KOPT-K1 (cell line): ENCODE results near the gene SMARCE1.
"Not testable (repeated sequence)": the region's sequence is repeated elsewhere in the genome, so short reads cannot be mapped to it uniquely, and the experiment has no call there.

Experiments used
- H3K27ac ChIP-seq: fragments of 200-600 bp; sonication (generic); 2 replicates; pipeline ENCODE4 v1.5.1; 2016; ENCODE audit warnings: antibody characterized with exemption, mild to moderate bottlenecking, low read depth, low read length; ENCODE audit not compliant: poor library complexity, severe bottlenecking
- H3K36me3 ChIP-seq: fragments of 200-600 bp; sonication (generic); 2 replicates; pipeline ENCODE4 v1.5.1; 2017; ENCODE audit warnings: antibody characterized with exemption, mild to moderate bottlenecking, low read length, moderate library complexity; ENCODE audit not compliant: insufficient read depth
- H3K9me3 ChIP-seq: fragments of 200-600 bp; sonication (generic); 2 replicates; pipeline ENCODE4 v1.5.1; 2017; ENCODE audit warnings: antibody characterized with exemption, low read length, mild to moderate bottlenecking; ENCODE audit not compliant: insufficient read depth, poor library complexity, severe bottlenecking

Gene SMARCE1

DNA sequence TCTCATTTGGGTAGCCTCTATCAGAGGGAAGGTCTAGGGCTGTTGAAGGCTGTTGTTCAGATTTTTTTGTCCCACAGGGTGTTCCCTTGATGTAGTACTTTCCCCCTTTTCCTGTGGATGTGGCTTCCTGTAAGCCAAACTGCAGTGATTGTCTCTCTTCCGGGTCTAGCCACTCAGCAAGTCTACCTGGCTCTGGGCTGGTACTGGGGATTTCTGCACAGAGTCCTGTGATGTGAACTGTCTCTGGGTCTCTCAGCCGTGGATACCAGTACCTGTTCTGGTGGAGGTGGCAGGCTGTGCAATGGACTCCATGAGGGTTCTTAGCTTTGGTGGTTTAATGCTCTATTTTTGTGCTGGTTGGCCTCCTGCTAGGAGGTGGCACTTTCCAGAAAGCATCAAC lies 59.1 kb downstream of the SMARCE1 start:
- Histone ChIP-seq H3K36me3 (no peaks in the 10 kb centered on the region), H3K9me3 (peaks cover 7% of the 10 kb centered on the region)

DNA sequence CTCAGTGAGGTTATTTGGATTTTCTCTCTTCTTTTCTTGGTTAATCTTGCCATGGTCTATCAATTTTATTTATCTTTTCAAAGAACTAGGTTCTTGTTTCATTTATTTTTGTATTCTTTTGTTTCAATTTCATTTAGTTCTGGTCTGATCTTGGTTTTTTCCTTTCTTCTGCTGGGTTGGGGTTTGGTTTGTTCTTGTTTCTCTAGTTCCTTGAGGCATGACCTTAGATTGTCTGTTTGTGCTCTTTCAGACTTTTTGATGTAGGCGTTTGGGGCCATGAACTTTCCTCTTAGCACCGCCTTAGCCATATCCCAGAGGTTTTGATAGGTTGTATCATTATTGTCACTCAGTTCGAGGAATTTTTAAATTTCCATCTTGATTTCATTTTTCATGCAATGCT lies 61.4 kb downstream of the SMARCE1 start:
- H3K27ac ChIP-seq, H3K36me3 ChIP-seq: not testable (repeated sequence)

More for the DNA sequence above, 59.1 kb downstream of the SMARCE1 start:
- no peak overlapping the region for H3K27ac ChIP-seq

DNA sequence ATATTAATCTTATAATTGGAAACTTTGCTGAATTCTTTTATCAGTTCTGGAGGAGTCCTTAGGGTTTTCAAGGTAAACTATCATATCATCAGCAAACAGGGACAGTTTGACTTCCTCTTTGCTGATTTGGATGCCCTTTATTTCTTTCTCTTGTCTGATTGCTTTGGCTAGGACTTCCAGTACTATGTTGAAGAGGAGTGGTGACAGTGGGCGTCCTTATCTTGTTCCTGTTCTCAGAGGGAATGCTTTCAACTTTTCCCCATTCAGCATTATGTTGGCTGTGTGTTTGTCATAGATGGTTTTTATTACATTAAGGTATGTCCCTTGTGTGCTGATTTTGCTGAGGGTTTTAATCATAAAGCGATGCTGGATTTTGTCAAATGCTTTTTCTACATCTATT lies 62.7 kb downstream of the SMARCE1 start:
- not testable (repeated sequence) for H3K36me3 ChIP-seq, H3K9me3 ChIP-seq, H3K27ac ChIP-seq

More for the DNA sequence above, 61.4 kb downstream of the SMARCE1 start:
- H3K9me3 ChIP-seq: not testable (repeated sequence)

DNA sequence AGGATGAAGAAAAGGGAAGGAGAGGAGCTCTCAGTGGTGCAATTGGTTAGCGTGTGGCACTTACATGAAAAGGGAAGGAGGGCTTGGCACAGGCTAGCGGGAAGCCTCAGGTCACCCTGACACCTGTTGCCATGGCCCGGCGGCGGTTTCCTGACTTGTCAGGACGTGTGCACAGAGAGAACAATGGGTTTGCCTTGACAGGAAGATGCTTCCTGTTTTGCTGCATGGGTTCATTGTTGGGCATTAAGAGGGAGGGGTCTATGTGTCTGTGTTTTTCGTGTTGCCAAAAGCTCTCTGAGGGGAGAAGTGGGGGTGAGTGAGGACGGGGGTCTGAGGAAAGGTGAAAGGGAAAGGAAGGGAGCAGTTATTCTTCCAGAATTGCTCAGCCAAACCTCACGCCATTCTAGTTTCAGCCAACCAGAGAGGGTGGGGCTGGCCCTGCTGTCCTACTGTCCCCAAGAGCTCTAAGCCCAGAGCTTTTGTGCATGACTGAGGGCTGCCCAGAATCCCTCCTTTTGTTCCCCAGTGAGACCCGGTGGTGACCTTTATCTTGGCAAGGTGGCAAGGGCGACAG lies 65.2 kb downstream of the SMARCE1 start:
- Histone ChIP-seq H3K36me3 (no peaks in the 10 kb centered on the region), H3K9me3 (peaks cover 7% of the 10 kb centered on the region), H3K27ac (peak overlapping the region; percentile 82)

DNA sequence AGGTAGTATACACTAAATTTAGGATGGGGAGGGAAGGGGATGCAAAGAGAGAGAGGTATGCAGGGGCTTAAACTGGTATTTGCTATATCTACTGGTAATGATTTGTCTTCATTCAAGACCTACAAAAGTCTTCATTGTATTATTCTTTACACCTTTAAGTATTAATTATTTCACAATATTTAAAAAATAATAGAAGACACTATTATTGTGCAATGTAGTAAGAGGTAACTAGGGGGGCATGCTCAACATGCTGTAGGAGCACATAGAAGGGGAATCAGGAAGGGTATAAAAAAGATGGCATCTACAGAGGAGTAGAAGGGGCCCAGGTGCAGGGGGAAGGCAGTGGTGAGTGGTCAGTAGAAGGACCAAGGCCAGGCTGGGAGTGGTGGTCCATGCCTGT lies 67.5 kb downstream of the SMARCE1 start:
- Histone ChIP-seq H3K27ac (no peak overlapping the region), H3K9me3 (peaks cover 10% of the 10 kb centered on the region), H3K36me3 (no peaks in the 10 kb centered on the region)

DNA sequence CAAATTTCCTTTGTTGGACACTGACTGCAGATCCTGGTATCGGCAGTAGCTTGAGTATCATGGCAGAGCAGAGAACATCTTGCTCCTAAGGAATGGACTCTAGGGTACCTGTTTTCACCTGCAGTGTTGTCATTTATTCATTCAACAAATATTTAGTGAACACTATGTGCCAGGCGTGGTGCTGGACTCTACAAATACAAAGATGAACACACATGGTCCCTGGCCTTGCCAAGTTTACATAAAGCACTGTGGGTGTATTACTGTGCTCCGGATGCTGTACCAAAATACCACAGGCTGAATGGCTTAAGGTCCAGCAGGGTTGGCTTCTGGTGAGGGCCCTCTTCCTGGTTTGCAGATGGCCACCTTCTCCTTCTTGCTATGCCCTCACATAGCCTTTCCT lies 68.1 kb downstream of the SMARCE1 start:
- no peak overlapping the region for H3K27ac ChIP-seq
- peaks cover 10% of the 10 kb centered on the region for H3K9me3 ChIP-seq
- no peaks in the 10 kb centered on the region for H3K36me3 ChIP-seq

DNA sequence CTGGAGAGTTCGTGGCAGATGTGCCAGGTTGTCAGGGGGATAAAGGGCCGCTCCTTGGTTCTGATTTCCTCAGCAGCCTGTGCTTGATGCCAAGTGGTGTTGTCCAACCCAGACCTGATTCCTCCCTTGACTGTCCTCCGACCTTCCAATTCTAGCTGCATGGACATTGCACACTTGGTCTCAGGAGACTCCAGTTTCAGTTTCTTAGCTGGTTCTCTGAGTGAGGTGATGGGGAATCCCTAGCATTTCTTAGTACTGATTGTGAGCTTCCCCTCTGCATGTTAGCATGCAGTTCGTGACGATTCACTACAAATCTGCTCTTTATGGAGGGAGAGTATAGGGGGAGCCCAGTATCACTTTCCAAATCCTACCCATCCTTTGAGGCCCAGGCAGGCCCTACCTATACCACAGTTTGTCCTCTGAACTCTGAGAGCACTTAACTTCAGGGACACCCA lies 70.0 kb downstream of the SMARCE1 start:
- Histone ChIP-seq H3K27ac (no peak overlapping the region), H3K9me3 (peaks cover 23% of the 10 kb centered on the region), H3K36me3 (no peaks in the 10 kb centered on the region)

DNA sequence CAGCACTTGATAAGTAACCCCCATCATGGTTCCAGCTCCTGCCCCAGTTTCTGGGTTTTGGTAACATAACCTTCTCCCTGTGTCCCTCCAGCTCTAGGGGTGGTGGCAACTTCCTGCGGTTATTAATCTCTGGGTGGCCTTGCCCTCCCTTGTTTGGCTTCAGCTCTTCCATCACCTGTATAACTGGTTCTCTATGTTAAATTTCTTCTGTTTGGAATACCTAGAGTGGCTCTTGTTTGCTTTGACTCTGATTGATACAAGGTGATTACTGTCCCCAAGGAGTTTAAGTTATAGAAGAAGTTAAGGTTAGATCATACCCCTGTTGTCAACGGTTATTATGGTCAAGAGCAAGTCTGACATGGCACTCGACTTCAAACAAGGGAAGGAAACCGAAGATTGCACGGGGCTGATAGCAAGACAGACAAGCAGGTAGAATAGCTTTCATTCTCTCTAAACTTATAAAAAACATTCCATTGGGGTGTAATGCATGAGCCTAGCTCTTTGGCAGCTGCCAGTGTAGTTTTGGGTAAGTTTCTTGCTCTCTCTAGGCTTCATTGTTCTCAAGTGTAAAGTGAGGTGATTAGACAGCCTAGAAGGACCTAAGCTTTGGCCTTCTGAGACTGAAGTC lies 71.4 kb downstream of the SMARCE1 start:
- H3K9me3 ChIP-seq: peaks cover 23% of the 10 kb centered on the region
- no peaks in the 10 kb centered on the region for H3K36me3 ChIP-seq
- no peak overlapping the region for H3K27ac ChIP-seq
